Heart left ventricle (tissue), 16 donors: ENCODE measurements around the gene SNAPIN. TPM values are rescaled to one million over a fixed set of nuclear protein-coding genes. Genes with fewer than 3 reads are reported as not detected.

Experiments used
- ATAC-seq, 4 donors: fragments of 200-7000 bp; cut with Tn5 transposase; one replicate each; pipeline ENCODE4 v1.9.1; 2020 to 2022; ENCODE audit warnings: moderate library complexity in 4 of 4, mild to moderate bottlenecking in 3 of 4, moderate number of reproducible peaks in 1 of 4
- DNase-seq, 5 donors: peaks; one replicate each; pipeline ENCODE4 v3.0.0-alpha.2; 2020
- H3K27ac ChIP-seq, 12 donors: fragments of 200-600 bp; sonication (generic) in 4 of 12; one replicate each; pipeline versions ENCODE4 v1.5.0 to v1.8.0; 2016 to 2022; ENCODE audit warnings: mild to moderate bottlenecking in 2 of 12
- H3K27me3 ChIP-seq, 9 donors: fragments of 200-600 bp; sonication (generic) in 2 of 9; one replicate each; pipeline versions ENCODE4 v1.5.1 to v1.8.0; 2016 to 2022; ENCODE audit warnings: mild to moderate bottlenecking in 3 of 9
- H3K36me3 ChIP-seq, 9 donors: fragments of 200-600 bp; sonication (generic) in 2 of 9; one replicate each; pipeline versions ENCODE4 v1.5.0 to v1.8.0; 2018 to 2022; ENCODE audit warnings: mild to moderate bottlenecking in 2 of 9
- H3K4me1 ChIP-seq, 12 donors: fragments of 200-600 bp; sonication (generic) in 4 of 12; one replicate each; pipeline versions ENCODE4 v1.5.0 to v1.8.0; 2016 to 2022; ENCODE audit warnings: mild to moderate bottlenecking in 3 of 12
- H3K4me3 ChIP-seq, 12 donors: fragments of 200-600 bp; sonication (generic) in 4 of 12; one replicate each; pipeline versions ENCODE4 v1.5.0 to v1.8.0; 2017 to 2022; ENCODE audit warnings: mild to moderate bottlenecking in 9 of 12, moderate library complexity in 4 of 12
- H3K9me3 ChIP-seq, 12 donors: fragments of 200-600 bp; sonication (generic) in 4 of 12; one replicate each; pipeline versions ENCODE4 v1.5.0 to v1.8.0; 2016 to 2022; ENCODE audit warnings: mild to moderate bottlenecking in 1 of 12
- POLR2A ChIP-seq, 2 donors: fragments of 450-650 bp; IDR thresholded peaks; one replicate each; pipeline ENCODE4 v1.6.1; 2017; ENCODE audit warnings: antibody characterized with exemption in 2 of 2, mild to moderate bottlenecking in 2 of 2, moderate library complexity in 2 of 2
- WGBS, 4 donors: extraction: QIAGEN DNeasy Blood & Tissue Kit in 2 of 4; methylation state at CpG; one replicate each; pipeline versions ENCODE4 v1.1.5 to v1.1.7; 2013 to 2018; 5-methylcytosine and 5-hydroxymethylcytosine counted together
- intact Hi-C, 10 donors: fragments of 100-400 bp; cut with DNase I; formaldehyde crosslinking; loops; one replicate each; pipeline versions ENCODE4 v1.11.1 to v1.14.2; 2022
- polyA plus RNA-seq, 2 donors: library from polyadenylated mRNA; stranded (reverse); fragments of 200-250 nt; gene quantifications; one replicate each; pipeline ENCODE4 v1.2.3, GENCODE V29; 2013
- total RNA-seq, 9 donors: library from RNA; depleted of rRNA in 2 of 9; stranded (reverse); fragments of >200 nt in 2 of 9; fragmentation: NEBNext Ultra II Directional in 3 of 9; extraction: Animal tissue kit (Norgen Biotek cat#: 25700) in 3 of 9; gene quantifications; one replicate each; pipeline versions ENCODE4 v1.1.0 to v1.2.4, GENCODE V29; 2016 to 2023
- TF ChIP-seq, protein P1 (sequence below), 12 donors: fragments of 200-600 bp; sonication (generic) in 4 of 12; IDR thresholded peaks; one replicate each; pipeline versions ENCODE4 v1.5.0 to v1.8.0; 2018 to 2022; ENCODE audit warnings: antibody characterized with exemption in 12 of 12, mild to moderate bottlenecking in 5 of 12
- donor health status: ischemic (EF 13 %, LVEDD 7.1; RV severe dilation, severe dysfunction).
- donor health status: healthy with polysubstance abuse.
- donor health status: DM: no; HTN: yes; CAD: no.
- donor health status: DM: no; HTN: no; CAD: no.
- donor health status: ischemic (EF 25% LVEDD 6.9; RV normal size, moderate dysfunction).
- donor health status: ischemic (EF 25% LVEDD 5.7; RV mildly dilated, moderate dysfunction).
- donor health status: healthy.
- donor health status: DM: yes; HTN: yes; CAD: no.
- donor health status: ischemic (EF 35%, LVEDD 5.7; RV mildly dilated, moderate dysfunction).
- donor health status: nonischemic (EF 11% LVEDD 7.7; RV severe dilation, severe dysfunction).
- donor health status: DM: yes; HTN: yes; CAD: no.
- donor health status: PGD.
- donor health status: ischemic (EF 29% LVEDD 5.4; RV normal size, mild dysfunction).
- donor health status: nonischemic (EF 23%, LVEDD 6.1; RV moderate dilation, normal function).

SNAPIN gene
- total and polyA plus RNA-seq, 11 donors: 53.7 to 88.7 (median 67.9) TPM

GRCh38 chr1:153633754-153634665 is 24.5 kb upstream of the SNAPIN start, which contains the start of gene CHTOP:
Gene CHTOP (plus strand): TSS chr1:153634066. CDS start chr1:153636589, 2,523 bp downstream.
- WGBS, 4 donors: 1 to 2% (median 2%) methylated on average over 56 to 65 of the region's 65 CpGs
- peak; percentile 90 to 94 (median 93) for ATAC-seq
- Histone ChIP-seq H3K27ac (peak within 1 kb of the TSS; percentile 99 to 100 (median 100)), H3K27me3 (no peaks in the 10 kb centered on the region), H3K9me3 (no peaks in the 10 kb centered on the region), H3K4me1 (peaks cover 4 to 82% (median 51%) of the 10 kb centered on the region in 12 donors), H3K4me3 (peak within 1 kb of the TSS; percentile 64 to 99 (median 82)), H3K36me3 (peaks cover 0 to 35% (median 31%) of the 10 kb centered on the region in 9 donors)
- peak; percentile 56 to 95 for TF ChIP-seq POLR2A (IDR thresholded peaks at IDR 0.05)
- TF ChIP-seq, protein P1, sequence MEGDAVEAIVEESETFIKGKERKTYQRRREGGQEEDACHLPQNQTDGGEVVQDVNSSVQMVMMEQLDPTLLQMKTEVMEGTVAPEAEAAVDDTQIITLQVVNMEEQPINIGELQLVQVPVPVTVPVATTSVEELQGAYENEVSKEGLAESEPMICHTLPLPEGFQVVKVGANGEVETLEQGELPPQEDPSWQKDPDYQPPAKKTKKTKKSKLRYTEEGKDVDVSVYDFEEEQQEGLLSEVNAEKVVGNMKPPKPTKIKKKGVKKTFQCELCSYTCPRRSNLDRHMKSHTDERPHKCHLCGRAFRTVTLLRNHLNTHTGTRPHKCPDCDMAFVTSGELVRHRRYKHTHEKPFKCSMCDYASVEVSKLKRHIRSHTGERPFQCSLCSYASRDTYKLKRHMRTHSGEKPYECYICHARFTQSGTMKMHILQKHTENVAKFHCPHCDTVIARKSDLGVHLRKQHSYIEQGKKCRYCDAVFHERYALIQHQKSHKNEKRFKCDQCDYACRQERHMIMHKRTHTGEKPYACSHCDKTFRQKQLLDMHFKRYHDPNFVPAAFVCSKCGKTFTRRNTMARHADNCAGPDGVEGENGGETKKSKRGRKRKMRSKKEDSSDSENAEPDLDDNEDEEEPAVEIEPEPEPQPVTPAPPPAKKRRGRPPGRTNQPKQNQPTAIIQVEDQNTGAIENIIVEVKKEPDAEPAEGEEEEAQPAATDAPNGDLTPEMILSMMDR (IDR thresholded peaks at IDR 0.05): no peak
- intact Hi-C loops: loop anchor here in 4 of 10 donors (5.0 kb wide), 4 partner anchors 33 to 102 kb away; partner anchors contain the start of genes ILF2 (in 3 of the 4) and INTS3 (in 1 of the 4)
- peak; percentile 97 to 98 (median 98) for DNase-seq

- H3K36me3 ChIP-seq: peaks cover 0 to 54% (median 50%) of the 10 kb centered on the region in 9 donors
- no peaks in the 10 kb centered on the region for H3K27me3 ChIP-seq
- ATAC-seq: no peak
- no peaks in the 10 kb centered on the region for H3K9me3 ChIP-seq
- WGBS, 4 donors: 80 to 82% (median 81%) methylated on average over 7 of the region's 7 CpGs
- TF ChIP-seq, protein P1 (IDR thresholded peaks at IDR 0.05): no peak
- no peak for TF ChIP-seq POLR2A (IDR thresholded peaks at IDR 0.05)
- intact Hi-C loops: no loop called here
- DNase-seq: no peak
- H3K4me1 ChIP-seq: peaks cover 6 to 84% (median 51%) of the 10 kb centered on the region in 12 donors
- H3K4me3 ChIP-seq: peak overlapping the region in 9 of 12 donors; percentile 74 to 99 (median 86)
- peak overlapping the region in 11 of 12 donors; percentile 51 to 100 (median 99) for H3K27ac ChIP-seq
Observed at GRCh38 chr1:153635872-153636271, 22.6 kb upstream of the SNAPIN start.

DNA sequence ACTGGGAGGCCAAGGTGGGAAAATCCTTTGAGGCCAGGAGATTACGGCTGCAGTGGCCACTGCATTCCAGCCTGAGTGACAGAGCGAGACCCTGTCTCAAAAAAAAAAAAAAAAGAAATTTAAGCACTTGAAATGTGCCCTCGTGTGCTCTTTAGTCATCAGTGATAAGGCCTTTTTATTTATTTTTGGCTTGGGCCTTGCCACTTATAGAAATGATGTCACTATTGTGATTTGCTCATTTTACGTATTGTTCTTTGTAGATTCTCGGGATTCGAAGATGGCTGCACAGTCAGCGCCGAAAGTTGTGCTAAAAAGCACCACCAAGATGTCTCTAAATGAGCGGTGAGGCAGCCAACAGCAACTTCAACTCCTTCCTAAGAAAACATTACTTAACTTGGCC is 22.2 kb upstream of the SNAPIN start:
- WGBS, 4 donors: 64 to 70% (median 65%) methylated on average over 9 of the region's 9 CpGs
- Histone ChIP-seq H3K4me1 (peaks cover 7 to 84% (median 55%) of the 10 kb centered on the region in 12 donors), H3K9me3 (no peaks in the 10 kb centered on the region), H3K36me3 (peaks cover 0 to 58% (median 54%) of the 10 kb centered on the region in 9 donors), H3K4me3 (peak overlapping the region in 4 of 12 donors; percentile 7 to 79 (median 77)), H3K27me3 (no peaks in the 10 kb centered on the region), H3K27ac (peak overlapping the region; percentile 11 to 100 (median 99))
- no peak for TF ChIP-seq POLR2A (IDR thresholded peaks at IDR 0.05)
- TF ChIP-seq, protein P1 (IDR thresholded peaks at IDR 0.05): no peak
- intact Hi-C loops: no loop called here
- no peak for DNase-seq
- ATAC-seq: no peak

DNA sequence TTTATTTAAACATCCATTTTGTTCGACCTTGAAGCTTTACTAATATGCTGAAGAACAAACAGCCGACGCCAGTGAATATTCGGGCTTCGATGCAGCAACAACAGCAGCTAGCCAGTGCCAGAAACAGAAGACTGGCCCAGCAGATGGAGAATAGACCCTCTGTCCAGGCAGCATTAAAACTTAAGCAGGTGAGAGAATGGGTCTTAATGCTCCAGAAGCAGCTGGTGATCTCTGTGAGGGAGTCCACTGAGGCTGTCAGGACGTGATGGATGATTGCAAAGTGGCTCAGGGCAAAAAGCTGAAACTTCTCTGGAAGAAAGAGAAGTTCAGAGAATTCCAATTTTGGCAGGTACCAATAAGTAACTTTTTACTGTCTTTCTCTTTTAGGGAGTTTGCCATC is 20.2 kb upstream of the SNAPIN start:
- Histone ChIP-seq H3K36me3 (peaks cover 0 to 78% (median 74%) of the 10 kb centered on the region in 9 donors), H3K9me3 (no peaks in the 10 kb centered on the region), H3K27ac (peak overlapping the region in 9 of 12 donors; percentile 8 to 100 (median 99)), H3K4me1 (peaks cover 4 to 85% (median 58%) of the 10 kb centered on the region in 12 donors), H3K27me3 (no peaks in the 10 kb centered on the region), H3K4me3 (no peak overlapping the region)
- intact Hi-C loops: no loop called here
- TF ChIP-seq, protein P1 (IDR thresholded peaks at IDR 0.05): no peak
- no peak for TF ChIP-seq POLR2A (IDR thresholded peaks at IDR 0.05)
- WGBS, 4 donors: 58 to 71% (median 67%) methylated on average over 6 of the region's 6 CpGs
- ATAC-seq: no peak
- DNase-seq: no peak
